Ectodermal cell (in vitro differentiated cells): ENCODE results near the gene SYS1.

Experiments used
- H3K27ac ChIP-seq: 2 replicates; pipeline ENCODE4 v1.7.0; 2013; ENCODE audit warnings: mild to moderate bottlenecking, low read depth, low read length; ENCODE audit not compliant: insufficient read depth, poor library complexity, severe bottlenecking
- H3K27me3 ChIP-seq: 2 replicates; pipeline ENCODE4 v1.7.0; 2013; ENCODE audit warnings: mild to moderate bottlenecking, low read length; ENCODE audit not compliant: insufficient read depth, control insufficient read depth, poor library complexity, severe bottlenecking
- H3K36me3 ChIP-seq: one replicate; pipeline ENCODE4 v1.7.0; 2013; ENCODE audit warnings: low read length; ENCODE audit not compliant: control insufficient read depth, insufficient read depth
- H3K4me1 ChIP-seq: one replicate; pipeline ENCODE4 v1.7.0; 2013; ENCODE audit warnings: low read length; ENCODE audit not compliant: control insufficient read depth, insufficient read depth
- H3K4me3 ChIP-seq: 2 replicates; pipeline ENCODE4 v1.7.0; 2013; ENCODE audit warnings: low read depth, low read length, control low read depth; ENCODE audit not compliant: insufficient read depth
- H3K9me3 ChIP-seq: 2 replicates; pipeline ENCODE4 v1.7.0; 2013; ENCODE audit warnings: mild to moderate bottlenecking, low read length, moderate library complexity; ENCODE audit not compliant: control insufficient read depth
- WGBS, 2 experiments: methylation state at CpG; one replicate each; pipeline ENCODE4 v1.1.7; 2013; ENCODE audit warnings: missing lambda C conversion rate in 2 of 2; 5-methylcytosine and 5-hydroxymethylcytosine counted together

Gene SYS1

DNA sequence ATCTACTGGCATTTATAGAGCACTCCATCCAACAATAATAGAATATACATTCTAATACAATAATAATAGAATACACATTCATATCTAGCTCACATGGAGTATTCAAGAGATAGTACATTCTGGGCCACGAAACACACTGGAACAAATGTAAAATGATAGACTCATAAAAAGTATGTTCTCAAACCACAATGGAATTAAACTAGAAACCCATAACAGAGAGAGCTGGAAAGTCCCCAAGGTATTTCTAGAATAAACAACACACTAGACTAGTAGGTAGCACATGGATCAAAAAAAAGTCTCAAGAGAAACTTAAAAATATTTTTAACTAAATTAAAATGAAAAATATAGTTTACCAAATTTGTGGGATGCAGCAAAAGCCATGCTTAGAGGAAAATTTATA is 24.3 kb downstream of the SYS1 start:
- Histone ChIP-seq H3K4me3 (no peak overlapping the region), H3K27me3 (no peaks in the 10 kb centered on the region), H3K4me1 (no peaks in the 10 kb centered on the region), H3K36me3 (no peaks in the 10 kb centered on the region), H3K27ac (no peak overlapping the region), H3K9me3 (no peaks in the 10 kb centered on the region)
- WGBS, 2 experiments, result 89% methylated on average over 1 of the region's 1 CpG; no CpG with 5 or more reads in 1 of the 2 experiments

GRCh38 chr20:45390931-45391330 is 28.0 kb downstream of the SYS1 start:
- Histone ChIP-seq H3K9me3 (no peaks in the 10 kb centered on the region), H3K36me3 (no peaks in the 10 kb centered on the region), H3K4me3 (no peak overlapping the region), H3K27ac (no peak overlapping the region), H3K27me3 (no peaks in the 10 kb centered on the region), H3K4me1 (no peaks in the 10 kb centered on the region)
- WGBS, 2 experiments, result 100% methylated on average over 1 to 2 of the region's 2 CpGs

GRCh38 chr20:45391559-45391958 is 28.6 kb downstream of the SYS1 start:
- H3K4me3 ChIP-seq, result no peak overlapping the region
- H3K27me3 ChIP-seq, result no peaks in the 10 kb centered on the region
- no peaks in the 10 kb centered on the region for H3K4me1 ChIP-seq
- H3K27ac ChIP-seq, result no peak overlapping the region
- no peaks in the 10 kb centered on the region for H3K36me3 ChIP-seq
- H3K9me3 ChIP-seq, result no peaks in the 10 kb centered on the region
- 65 to 71% methylated on average over 2 of the region's 2 CpGs for WGBS, 2 experiments

GRCh38 chr20:45392733-45393132 is 29.8 kb downstream of the SYS1 start:
- Histone ChIP-seq H3K9me3 (no peaks in the 10 kb centered on the region), H3K27me3 (no peaks in the 10 kb centered on the region), H3K4me3 (no peak overlapping the region), H3K27ac (no peak overlapping the region), H3K4me1 (no peaks in the 10 kb centered on the region), H3K36me3 (no peaks in the 10 kb centered on the region)
- WGBS, 2 experiments, result 87 to 98% methylated on average over 3 of the region's 3 CpGs

- no peaks in the 10 kb centered on the region for H3K4me1 ChIP-seq
- H3K36me3 ChIP-seq, result no peaks in the 10 kb centered on the region
- 89 to 90% methylated on average over 21 of the region's 21 CpGs for WGBS, 2 experiments
- H3K4me3 ChIP-seq, result no peak overlapping the region
- H3K27me3 ChIP-seq, result no peaks in the 10 kb centered on the region
- no peaks in the 10 kb centered on the region for H3K9me3 ChIP-seq
- no peak overlapping the region for H3K27ac ChIP-seq
These were observed 31.5 kb downstream of the SYS1 start for GRCh38 chr20:45394221-45395113.

DNA sequence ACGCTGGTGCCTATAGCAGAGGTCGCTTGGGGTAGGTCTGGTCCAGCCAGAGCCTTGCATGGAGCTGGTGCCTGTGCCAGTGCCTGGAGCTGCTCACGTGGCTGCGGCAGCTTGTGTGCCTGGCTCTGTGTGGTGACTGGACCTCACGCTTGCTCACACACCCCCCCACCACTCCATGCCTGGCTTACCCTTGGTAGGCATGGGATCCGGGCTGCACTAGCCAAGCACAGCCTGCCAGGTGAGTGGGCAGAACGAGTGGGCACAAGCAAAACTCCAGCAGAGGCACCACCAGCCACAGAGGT is 32.1 kb downstream of the SYS1 start:
- WGBS, 2 experiments, result 90% methylated on average over 7 of the region's 7 CpGs
- Histone ChIP-seq H3K9me3 (no peaks in the 10 kb centered on the region), H3K27me3 (no peaks in the 10 kb centered on the region), H3K36me3 (no peaks in the 10 kb centered on the region), H3K4me1 (no peaks in the 10 kb centered on the region), H3K27ac (no peak overlapping the region), H3K4me3 (no peak overlapping the region)

DNA sequence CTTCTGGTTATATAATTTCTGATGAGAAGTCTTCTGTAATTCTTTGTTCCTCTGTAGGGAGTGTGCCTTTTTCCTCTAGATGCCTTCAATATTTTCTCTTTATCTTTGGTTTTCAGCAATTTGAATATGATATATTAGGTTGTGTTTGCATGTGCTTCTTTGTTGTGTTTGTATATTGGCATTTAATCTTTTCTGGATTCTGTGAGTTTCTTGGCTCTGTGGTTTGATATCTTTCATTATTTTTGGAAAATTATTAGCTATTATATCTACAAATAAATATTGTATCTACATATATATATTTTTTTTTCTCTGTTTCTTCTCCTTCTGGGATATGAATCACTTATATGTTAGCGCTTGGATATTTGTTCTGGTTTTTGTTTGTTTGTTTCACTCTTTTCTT is 36.1 kb downstream of the SYS1 start:
- Histone ChIP-seq H3K27ac (no peak overlapping the region), H3K9me3 (peaks cover 6% of the 10 kb centered on the region), H3K4me3 (no peak overlapping the region), H3K36me3 (no peaks in the 10 kb centered on the region), H3K27me3 (peaks cover 6% of the 10 kb centered on the region), H3K4me1 (no peaks in the 10 kb centered on the region)
- WGBS, 2 experiments, result 100% methylated on average over 1 of the region's 1 CpG; no CpG with 5 or more reads in 1 of the 2 experiments

- Histone ChIP-seq H3K9me3 (peaks cover 6% of the 10 kb centered on the region), H3K27me3 (peaks cover 21% of the 10 kb centered on the region), H3K4me1 (no peaks in the 10 kb centered on the region), H3K27ac (no peak overlapping the region), H3K4me3 (no peak overlapping the region), H3K36me3 (no peaks in the 10 kb centered on the region)
- 85 to 86% methylated on average over 6 of the region's 6 CpGs for WGBS, 2 experiments
These were observed 37.5 kb downstream of the SYS1 start for GRCh38 chr20:45400346-45401031.

DNA sequence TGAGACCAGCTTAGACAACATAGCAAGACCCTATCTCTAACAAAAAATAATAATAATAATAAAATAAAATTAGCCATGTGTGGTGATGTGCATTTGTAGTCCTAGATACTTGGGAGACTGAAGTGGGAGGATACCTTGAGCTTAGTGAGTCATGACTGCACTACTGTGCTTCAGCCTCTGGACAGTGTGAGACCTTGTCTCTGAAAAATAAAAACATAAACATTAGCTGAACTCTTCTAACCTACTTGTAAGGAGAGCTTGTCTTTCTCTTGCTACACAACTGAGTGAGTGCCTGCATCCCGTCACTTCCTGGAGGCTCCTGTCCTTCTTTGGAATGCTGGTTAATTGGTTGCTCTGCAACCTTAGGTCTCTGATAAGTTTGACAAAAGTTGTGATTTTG is 40.0 kb downstream of the SYS1 start:
- H3K9me3 ChIP-seq, result peaks cover 6% of the 10 kb centered on the region
- H3K4me3 ChIP-seq, result no peak overlapping the region
- no peaks in the 10 kb centered on the region for H3K36me3 ChIP-seq
- no peak overlapping the region for H3K27ac ChIP-seq
- WGBS, 2 experiments, result 87 to 100% methylated on average over 1 of the region's 1 CpG
- H3K27me3 ChIP-seq, result peaks cover 45% of the 10 kb centered on the region
- no peaks in the 10 kb centered on the region for H3K4me1 ChIP-seq

DNA sequence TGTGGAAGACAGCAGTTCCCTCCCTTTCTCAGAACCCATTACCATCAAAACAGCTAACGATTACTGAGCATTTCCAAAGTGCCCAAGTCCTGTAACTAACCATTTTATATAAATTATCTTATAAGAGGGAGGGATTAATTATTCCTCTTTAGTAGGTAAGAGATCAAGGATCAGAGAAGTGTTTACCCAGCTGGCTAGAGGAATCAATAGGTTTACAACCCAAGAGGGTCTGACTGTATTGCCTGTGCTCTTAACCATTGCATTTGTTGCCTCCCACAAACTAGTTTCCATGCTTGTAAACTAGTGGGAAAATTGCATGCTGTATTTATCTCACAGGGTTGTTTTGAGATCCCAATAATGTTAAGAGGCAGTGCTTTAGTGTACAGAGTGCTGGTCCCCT is 41.5 kb downstream of the SYS1 start:
- Histone ChIP-seq H3K27ac (no peak overlapping the region), H3K36me3 (no peaks in the 10 kb centered on the region), H3K4me1 (no peaks in the 10 kb centered on the region), H3K27me3 (peaks cover 45% of the 10 kb centered on the region), H3K9me3 (peaks cover 6% of the 10 kb centered on the region), H3K4me3 (no peak overlapping the region)
- WGBS, 2 experiments, result 100% methylated on average over 1 of the region's 1 CpG; no CpG with 5 or more reads in 1 of the 2 experiments
